Stomach (tissue), 4 donors: ENCODE measurements around the gene CYP24A1.

Experiments used
- EP300 ChIP-seq: sonication (generic); formaldehyde crosslinking; IDR thresholded peaks from one replicate; pipeline ENCODE4 v1.6.1; 2017; ENCODE audit warnings: antibody characterized with exemption
- POLR2A ChIP-seq, 4 donors: fragments of 450-650 bp; IDR thresholded peaks; one replicate each; pipeline ENCODE4 v1.6.1; 2016; ENCODE audit warnings: antibody characterized with exemption in 4 of 4, control low read depth in 2 of 4, mild to moderate bottlenecking in 1 of 4, moderate library complexity in 1 of 4
- TF ChIP-seq, protein P1 (sequence below), 7 experiments: fragments of 450-650 bp in 4 of 7; fragments of 200-600 bp in 3 of 7; sonication (generic) in 3 of 7; IDR thresholded peaks; one replicate each; pipeline ENCODE4 v1.5.1; 2016 to 2019; ENCODE audit warnings: antibody characterized with exemption in 7 of 7, control low read depth in 2 of 7, mild to moderate bottlenecking in 1 of 7

DNA sequence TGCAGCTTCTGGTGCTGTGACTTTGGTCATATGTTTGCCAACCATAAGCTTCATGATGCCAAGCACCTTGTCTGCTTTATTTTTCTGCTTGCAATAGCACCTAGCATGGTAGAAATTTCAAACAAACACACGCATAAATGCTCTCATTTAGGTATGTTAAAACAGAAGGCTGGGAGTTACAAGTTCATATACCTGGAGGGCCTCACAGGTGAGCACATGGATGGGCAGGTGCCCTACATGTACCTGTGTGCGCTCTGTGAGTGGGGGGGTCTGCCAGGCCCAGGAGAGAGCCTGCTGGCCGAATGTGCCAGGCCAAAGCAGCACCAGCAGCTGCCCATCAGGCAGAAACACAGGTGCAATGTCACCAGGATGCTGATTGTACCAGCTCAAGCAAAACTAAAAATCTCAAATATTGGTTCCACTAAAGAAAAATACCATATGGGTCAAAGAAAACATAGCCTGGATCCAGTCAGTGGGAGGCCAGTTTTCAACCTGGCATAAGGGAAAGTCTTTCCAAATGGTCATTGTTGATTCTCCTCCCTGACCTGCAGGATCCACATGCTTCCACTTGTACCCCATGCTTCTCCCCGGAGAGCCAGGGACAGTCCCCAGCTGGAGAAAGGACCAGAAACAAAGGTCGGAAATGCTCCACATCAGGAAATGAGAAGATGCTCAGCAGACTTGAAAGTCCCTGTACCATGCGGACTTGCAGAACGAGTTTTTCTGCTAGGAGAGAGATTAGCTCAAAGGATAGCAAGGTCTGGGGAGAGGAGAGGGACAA is 26.9 kb upstream of the CYP24A1 start:
- TF ChIP-seq POLR2A (IDR thresholded peaks at IDR 0.05) = no peak
- TF ChIP-seq, protein P1, sequence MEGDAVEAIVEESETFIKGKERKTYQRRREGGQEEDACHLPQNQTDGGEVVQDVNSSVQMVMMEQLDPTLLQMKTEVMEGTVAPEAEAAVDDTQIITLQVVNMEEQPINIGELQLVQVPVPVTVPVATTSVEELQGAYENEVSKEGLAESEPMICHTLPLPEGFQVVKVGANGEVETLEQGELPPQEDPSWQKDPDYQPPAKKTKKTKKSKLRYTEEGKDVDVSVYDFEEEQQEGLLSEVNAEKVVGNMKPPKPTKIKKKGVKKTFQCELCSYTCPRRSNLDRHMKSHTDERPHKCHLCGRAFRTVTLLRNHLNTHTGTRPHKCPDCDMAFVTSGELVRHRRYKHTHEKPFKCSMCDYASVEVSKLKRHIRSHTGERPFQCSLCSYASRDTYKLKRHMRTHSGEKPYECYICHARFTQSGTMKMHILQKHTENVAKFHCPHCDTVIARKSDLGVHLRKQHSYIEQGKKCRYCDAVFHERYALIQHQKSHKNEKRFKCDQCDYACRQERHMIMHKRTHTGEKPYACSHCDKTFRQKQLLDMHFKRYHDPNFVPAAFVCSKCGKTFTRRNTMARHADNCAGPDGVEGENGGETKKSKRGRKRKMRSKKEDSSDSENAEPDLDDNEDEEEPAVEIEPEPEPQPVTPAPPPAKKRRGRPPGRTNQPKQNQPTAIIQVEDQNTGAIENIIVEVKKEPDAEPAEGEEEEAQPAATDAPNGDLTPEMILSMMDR (IDR thresholded peaks at IDR 0.05) = no peak
- no peak for TF ChIP-seq EP300
